Measurements from ENCODE around the gene TNFRSF18.

Gene TNFRSF18

GRCh38 chr1:1240348-1240732 lies 33.9 kb upstream of the TNFRSF18 start:
- DNase-seq, result no peak

DNA sequence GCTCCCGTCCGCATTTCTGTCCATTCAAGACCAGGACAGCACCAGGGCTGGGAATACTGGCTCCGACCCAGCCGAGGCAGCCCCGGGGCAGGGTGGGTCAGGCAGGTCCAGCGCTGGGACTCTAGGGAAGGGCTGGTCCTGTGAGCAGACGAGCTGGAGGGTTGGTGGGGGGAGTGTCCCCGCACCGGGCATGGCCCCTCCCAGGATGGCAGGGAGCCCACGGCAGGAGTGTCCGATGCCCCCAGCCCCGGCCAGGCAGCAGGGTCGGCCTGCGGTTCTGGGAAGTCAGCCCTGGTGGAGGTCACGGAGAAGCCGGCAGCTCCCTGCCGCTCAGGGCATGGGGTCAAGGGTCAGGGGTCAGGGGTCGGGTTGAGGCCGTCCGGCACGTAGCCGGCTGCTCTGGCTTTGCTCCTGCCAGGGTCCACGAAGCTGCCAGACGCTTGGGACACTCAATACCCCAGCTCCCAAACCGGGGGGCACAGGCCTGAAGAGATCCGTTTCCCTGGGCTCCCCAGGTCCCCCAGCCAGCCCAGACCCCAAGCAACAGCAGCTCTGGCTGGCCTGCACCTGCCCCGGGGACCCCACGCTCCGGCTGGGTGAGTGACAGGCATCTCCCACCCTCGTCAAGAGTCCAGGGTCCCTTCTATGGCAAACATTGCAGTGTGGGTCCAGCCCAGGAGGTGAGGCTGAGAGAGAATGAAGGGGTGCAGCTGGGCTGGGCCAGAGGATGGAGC lies 33.4 kb upstream of the TNFRSF18 start:
- no peak for DNase-seq

DNA sequence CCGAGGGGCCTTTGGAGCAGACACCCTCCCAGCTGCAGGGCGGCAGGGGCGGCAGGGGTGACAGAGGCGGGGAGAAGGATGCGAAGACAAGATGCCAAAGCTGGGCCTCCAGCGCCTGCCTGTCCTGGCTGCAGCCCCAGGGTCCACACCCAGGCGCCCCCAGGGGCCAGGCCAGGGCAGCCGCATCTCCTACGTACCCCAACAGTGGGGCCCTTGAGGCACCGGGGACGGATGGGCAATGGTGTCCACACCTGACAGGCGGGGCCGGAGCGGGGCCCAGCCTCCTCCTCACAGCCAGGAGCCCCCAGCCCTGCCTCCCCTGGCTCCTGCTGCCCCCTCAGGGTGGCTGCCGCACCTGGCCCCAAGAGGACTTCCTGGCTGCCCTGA lies 32.8 kb upstream of the TNFRSF18 start:
- no peak for DNase-seq

- no peak for DNase-seq
Observed at GRCh38 chr1:1238702-1239178, 32.3 kb upstream of the TNFRSF18 start.

DNA sequence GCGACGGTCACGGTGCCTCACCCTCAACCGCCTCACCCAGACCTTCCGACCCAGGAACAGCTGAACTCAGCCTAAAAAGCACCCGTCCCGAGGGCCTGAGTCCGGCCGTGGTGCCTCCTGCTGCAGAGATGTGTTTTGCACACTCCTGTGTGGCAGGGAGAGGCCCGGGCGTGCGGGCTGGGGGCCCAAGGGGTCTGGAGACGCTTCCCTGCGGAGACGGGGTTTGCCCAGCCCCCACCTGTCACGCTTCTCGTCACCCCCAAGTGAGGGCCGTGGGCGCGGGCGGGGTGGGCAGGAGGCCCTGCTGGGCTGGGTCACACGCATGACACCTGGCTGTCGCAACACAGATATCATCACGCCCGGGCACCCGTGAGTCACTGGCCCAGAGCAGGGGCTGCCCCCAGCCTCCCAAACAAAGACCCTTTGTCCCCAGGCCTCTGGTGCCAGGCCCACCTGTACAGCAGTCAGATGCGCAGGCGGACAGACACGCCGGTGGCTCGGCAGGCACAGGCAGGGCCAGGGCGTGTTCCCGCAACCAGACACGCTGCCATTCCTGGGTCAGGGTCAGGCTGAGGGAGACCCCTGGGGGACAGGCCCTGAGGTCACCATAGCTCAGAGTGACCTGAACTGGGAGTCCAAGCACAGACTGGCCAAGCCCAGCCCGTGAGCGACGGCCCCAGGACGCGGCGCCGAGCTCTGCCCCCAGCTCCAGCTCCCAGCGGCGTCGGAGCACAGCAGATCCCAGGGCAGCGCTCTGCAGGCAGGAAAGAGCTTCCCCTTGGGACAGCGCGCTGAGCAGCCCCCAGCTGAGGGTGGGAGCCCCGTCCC lies 31.7 kb upstream of the TNFRSF18 start:
- no peak for DNase-seq

DNA sequence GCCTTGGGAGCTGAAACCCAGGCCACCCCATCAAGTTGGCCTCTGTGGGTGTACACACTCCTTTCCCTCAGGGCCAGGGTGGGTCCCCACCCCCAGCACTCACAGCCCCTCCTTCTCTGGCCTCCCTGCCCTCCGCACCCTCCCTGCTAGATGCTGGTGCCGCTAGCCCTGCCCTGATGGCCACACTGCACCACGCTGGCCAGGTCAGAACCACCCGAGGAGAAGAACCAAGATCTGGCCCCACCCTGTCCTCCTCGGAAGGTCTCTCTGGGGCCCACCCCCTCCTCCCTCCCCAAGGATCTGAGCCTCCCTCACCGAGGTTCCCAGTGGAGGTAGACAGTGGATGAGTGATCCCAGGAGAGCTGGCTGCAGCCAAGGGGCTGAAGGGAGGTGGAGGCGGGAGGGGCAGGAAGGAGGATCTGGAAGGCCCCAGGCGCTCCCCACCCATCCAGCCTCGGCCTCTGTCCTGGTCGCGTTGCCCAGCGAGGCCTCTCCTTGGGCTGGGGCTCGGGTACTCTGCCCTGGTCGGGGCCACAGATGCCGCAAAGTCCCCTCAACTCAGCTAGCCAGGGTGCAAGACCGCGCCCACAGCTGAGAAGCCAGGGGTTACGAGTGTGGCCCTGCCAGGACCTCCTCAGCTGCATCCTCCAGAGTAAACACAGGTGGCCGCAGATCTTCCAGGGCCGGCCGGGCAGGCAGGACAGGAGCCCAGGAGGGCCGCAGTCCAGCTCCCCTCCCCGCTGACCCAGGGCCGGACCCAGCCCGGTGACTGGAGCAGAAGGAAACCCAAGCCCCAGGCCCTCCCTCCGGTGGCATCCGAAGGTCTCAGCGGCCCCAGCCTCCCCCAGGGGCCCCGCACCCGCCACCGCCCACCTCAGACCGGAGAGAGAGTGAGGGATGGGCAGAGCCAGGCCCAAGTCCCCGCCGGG lies 30.8 kb upstream of the TNFRSF18 start:
- DNase-seq, result no peak

- DNase-seq, result no peak
Observed at GRCh38 chr1:1236176-1236763, 29.9 kb upstream of the TNFRSF18 start.

- no peak for DNase-seq
Observed at GRCh38 chr1:1235016-1235744, 28.8 kb upstream of the TNFRSF18 start.

DNA sequence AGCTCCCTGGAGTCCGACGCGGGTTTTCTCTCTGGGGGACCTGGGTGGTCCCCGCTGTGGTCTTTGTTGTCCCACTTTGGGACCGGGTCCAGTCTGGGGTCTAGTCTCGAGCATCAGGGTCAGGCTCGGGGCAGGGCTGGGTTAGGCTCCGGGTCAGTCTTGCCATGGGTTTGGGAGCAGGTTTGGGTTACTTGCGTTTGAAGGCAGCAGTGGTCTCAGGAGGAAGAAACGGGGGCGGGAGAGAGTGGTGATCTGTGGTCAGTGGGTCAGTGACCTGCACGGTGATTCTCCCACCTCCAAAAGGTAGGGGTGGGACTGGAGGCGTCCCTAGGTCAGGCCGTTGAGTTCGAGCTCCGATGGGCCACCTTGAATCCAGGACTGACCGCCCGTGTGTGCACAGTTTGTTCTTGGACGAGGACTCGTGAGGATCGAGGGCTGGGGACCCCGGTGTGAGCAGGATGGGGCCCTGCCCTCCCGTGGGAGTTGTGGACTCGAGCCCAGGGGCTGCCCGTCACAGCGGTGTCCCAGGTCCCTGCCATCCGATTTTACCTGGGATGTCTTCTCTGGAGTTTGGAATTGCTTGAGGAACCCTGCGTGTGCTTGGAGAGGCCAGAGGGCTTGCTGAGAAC lies 27.9 kb upstream of the TNFRSF18 start:
- DNase-seq, result no peak

DNA sequence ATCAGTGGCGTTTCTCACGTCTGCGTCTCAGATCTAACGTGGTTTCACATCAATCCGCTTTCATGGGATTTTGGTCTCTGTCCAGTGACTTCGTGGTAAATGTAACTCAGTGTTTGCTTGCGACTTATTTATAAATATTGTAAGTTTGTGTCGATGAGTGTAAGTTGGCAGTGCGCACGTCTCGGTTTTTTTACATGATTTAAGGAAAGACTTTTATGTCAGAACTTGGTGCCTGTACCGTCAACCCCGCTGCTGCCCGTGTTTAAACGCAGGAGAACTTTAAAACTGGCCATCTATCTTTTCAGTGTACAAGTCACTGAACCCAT lies 27.1 kb upstream of the TNFRSF18 start:
- no peak for DNase-seq

DNA sequence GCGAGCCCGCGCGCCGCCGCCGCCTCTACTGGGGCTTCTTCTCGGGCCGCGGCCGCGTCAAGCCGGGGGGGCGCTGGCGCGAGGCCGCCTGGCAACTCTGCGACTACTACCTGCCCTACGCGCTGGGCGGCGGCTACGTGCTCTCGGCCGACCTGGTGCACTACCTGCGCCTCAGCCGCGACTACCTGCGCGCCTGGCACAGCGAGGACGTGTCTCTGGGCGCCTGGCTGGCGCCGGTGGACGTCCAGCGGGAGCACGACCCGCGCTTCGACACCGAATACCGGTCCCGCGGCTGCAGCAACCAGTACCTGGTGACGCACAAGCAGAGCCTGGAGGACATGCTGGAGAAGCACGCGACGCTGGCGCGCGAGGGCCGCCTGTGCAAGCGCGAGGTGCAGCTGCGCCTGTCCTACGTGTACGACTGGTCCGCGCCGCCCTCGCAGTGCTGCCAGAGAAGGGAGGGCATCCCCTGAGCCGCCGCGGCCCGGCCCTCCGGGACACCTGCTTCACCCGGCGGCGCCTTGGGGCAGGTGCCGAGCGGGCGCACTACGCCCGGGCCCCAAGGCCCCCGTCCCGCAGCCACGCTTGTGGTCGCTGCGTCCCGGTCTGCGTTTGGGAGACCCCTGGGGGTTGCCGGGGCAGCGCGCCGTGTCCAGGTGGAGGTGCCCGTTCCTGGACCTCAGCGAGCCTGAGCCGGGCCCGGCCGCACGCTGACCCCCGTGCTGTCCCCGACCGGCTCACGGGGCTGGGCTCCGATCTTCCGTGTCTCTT lies 26.6 kb upstream of the TNFRSF18 start:
- DNase-seq, result no peak

- DNase-seq, result no peak
Observed at GRCh38 chr1:1232208-1232795, 25.9 kb upstream of the TNFRSF18 start, which contains the start of gene B3GALT6. Gene B3GALT6 (plus strand): TSS chr1:1232237. CDS start chr1:1232279, 42 bp downstream.

GRCh38 chr1:1231400-1232207 lies 25.2 kb upstream of the TNFRSF18 start, which contains the start of gene SDF4:
Gene SDF4 (minus strand): TSS chr1:1232001. CDS start chr1:1228772, 3,229 bp downstream.
- peak; percentile 91 for DNase-seq

DNA sequence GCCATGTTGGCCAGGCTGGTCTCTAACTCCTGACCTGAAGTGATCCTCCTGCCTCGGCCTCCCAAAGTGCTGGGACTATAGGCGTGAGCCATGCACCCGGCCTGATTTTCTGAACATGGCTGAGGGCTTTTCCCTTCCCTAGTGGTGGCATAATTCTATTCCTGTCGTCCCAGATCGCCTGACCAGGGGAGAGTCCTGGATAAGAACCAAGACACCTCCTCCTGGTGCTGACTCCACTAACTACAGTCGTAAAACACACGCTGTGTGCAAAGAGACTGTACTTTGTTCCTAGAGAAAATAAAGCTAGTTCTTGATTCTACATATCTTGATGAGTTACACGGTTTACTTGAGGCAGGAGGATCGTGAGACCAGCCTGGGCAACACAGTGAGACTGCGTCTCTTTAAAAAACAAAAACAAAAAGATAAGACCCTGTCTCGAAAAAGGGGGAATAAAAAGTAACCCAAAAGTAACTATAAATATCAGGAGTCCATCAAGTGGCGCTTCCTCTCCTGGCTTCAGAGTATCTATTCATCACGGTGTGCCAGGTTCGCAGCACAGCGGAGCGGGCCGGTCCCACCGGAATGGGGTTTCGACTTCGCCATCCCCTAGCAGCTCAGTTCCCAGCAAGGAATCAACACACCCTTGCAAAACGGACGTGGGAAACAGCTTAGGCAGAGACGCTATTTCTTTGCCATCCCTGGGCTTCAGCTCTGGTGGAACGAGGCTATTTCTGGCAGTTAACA lies 24.4 kb upstream of the TNFRSF18 start:
- DNase-seq, result peak; percentile 49

DNA sequence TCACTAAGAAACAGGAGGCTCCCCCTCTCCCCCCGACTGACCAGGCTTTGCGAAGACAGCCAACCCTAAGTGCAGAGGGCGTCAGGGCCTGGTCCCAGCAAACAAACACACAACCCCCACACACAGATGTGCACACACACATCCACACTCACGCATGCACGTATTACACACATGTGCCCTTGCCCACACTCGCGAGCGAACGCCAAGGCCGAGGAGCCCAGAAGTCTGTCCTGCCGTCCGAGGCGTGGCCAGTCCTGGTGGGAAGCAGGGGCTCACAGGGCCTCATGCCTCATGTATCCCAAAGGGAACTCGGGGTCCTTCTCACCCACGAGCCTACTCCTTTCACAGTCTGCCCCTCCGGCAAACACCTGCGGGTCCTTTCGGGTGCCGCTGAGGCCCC lies 23.4 kb upstream of the TNFRSF18 start:
- DNase-seq, result no peak

GRCh38 chr1:1228596-1229321 lies 22.4 kb upstream of the TNFRSF18 start:
- no peak for DNase-seq

DNA sequence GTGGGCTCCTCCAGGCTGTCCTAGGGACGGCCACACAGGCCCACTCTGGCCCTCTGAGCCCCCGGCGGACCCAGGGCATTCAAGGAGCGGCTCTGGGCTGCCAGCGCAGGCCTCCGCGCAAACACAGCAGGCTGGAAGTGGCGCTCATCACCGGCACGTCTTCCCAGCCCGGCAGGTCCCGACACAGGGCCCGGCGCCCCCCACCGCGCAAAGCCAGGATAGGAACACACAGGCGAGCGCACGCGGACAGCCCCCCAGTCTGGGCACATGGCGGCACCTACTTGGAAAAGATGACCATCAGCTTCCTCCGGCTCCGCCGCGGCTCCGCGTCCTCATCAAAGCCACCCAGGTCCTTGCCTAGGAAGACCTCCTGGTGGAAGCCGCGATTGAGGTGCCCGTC lies 21.8 kb upstream of the TNFRSF18 start:
- DNase-seq, result no peak

GRCh38 chr1:1227386-1227785 lies 21.0 kb upstream of the TNFRSF18 start:
- DNase-seq, result no peak

Data from kidney glomerular epithelial cell (primary cell).